Measurements from ENCODE around the gene RPL31.
"Not testable (repeated sequence)": the region's sequence is repeated elsewhere in the genome, so short reads cannot be mapped to it uniquely, and the experiment has no call there.

RPL31 gene

GRCh38 chr2:101030866-101031554, 28.9 kb downstream of the RPL31 start:
- DNase-seq, result no peak

- no peak for DNase-seq
Measured at GRCh38 chr2:101032084-101032776, 30.1 kb downstream of the RPL31 start.

GRCh38 chr2:101036562-101036961, 34.5 kb downstream of the RPL31 start:
- no peak for DNase-seq

GRCh38 chr2:101037161-101037755, 35.2 kb downstream of the RPL31 start:
- DNase-seq, result no peak

- DNase-seq, result peak; percentile 12
Measured at GRCh38 chr2:101038455-101039255, 36.6 kb downstream of the RPL31 start.

- no peak for DNase-seq
Measured at GRCh38 chr2:101040072-101040471, 38.0 kb downstream of the RPL31 start.

- no peak for DNase-seq
Measured at GRCh38 chr2:101040761-101041160, 38.7 kb downstream of the RPL31 start.

GRCh38 chr2:101041413-101041812, 39.3 kb downstream of the RPL31 start:
- DNase-seq, result no peak

- no peak for DNase-seq
Measured at GRCh38 chr2:101045330-101045729, 43.2 kb downstream of the RPL31 start.

- DNase-seq, result no peak
Measured at GRCh38 chr2:101047075-101047766, 45.1 kb downstream of the RPL31 start.

- no peak for DNase-seq
Measured at GRCh38 chr2:101047774-101048173, 45.7 kb downstream of the RPL31 start.

- no peak for DNase-seq
Measured at GRCh38 chr2:101048756-101049155, 46.7 kb downstream of the RPL31 start.

- not testable (repeated sequence) for DNase-seq
Measured at GRCh38 chr2:101050886-101051285, 48.8 kb downstream of the RPL31 start.

GRCh38 chr2:101052147-101052546, 50.1 kb downstream of the RPL31 start:
- DNase-seq, result no peak

- no peak for DNase-seq
Measured at GRCh38 chr2:101053117-101053516, 51.0 kb downstream of the RPL31 start.

All from activated CD4-positive, alpha-beta T cell treated with anti-CD3 and anti-CD28 coated beads, Interleukin-2, amount 50 U/mL, for 16 hours (primary cell).